GM21825 (cell line): ENCODE data around the gene CACNG4.

ENCODE experiments used
- ATAC-seq: cut with Tn5 transposase; IDR thresholded peaks from one replicate; pipeline ENCODE4 v1.9.1; 2021; ENCODE audit warnings: mild to moderate bottlenecking, moderate library complexity; ENCODE audit not compliant: unreplicated experiment

Gene CACNG4

DNA sequence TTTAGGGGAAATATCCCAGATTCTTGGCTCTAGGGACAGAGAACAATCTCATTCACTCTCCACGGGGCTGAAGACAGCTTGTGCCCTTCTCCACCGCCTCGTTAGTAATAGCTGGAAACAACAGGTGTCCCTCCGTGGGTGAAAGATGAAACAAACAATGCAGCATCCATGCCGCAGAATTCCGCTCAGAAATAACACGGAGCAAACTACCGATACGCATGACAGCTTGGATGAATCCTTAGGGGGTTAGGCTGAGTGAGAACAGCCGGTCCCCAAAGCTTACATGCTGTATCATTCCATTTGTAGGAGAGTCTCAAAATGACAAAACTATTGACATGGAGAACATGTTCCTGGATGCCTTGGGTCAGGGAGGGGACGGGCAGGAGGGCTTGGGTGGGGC is 50.5 kb downstream of the CACNG4 start:
- no peak for ATAC-seq

DNA sequence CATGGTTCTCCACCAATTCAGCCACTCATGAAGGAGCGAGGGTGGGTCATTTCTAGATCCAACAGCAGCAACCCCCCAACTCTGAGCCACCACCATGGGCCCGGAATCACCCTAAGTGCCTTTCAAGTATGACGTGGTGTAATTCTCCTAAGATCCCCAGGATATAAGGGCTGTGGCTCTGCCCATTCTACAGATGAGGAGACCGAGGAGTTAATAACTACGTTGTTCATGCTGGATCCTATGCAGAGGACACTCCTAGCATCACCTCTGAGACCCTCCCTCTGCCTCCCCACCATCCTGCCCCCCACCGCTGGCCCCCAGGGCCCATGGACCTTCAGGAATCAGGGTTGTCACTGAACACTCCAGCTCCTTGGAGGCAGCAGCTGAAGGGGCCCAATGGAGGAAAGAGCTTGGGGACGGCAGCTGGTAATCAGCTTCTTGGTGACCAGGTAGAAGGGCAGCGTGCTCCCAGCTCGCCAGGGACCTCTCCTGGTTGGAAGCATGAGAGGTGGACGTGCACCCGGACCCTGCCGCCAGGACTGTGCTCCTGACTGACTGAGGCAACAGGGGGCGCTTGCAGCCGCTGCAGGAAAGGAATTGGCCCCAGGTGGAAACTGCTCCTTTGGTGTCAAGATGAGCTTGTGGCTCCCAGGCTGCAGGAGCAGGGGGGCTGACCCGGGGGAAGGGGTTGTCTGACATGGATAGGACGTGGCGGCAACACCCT is 51.7 kb downstream of the CACNG4 start:
- ATAC-seq, result no peak

DNA sequence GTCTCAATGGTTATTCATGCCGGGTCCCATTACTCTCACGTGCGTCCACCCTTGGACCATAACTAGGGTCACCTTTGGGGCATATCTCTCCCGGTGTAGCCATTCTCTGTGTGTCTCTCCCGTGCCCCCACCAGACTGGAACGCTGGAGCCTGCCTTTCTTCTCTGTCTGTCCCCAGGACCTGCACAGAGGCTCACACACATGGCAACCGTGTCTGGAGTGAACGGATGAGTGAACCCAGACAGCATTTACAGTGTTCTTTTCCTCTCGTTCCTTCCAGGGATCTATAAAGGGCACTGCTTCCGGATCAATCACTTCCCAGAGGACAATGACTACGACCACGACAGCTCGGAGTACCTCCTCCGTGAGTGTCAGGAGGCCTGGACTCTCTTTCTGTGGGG is 53.4 kb downstream of the CACNG4 start:
- no peak for ATAC-seq

DNA sequence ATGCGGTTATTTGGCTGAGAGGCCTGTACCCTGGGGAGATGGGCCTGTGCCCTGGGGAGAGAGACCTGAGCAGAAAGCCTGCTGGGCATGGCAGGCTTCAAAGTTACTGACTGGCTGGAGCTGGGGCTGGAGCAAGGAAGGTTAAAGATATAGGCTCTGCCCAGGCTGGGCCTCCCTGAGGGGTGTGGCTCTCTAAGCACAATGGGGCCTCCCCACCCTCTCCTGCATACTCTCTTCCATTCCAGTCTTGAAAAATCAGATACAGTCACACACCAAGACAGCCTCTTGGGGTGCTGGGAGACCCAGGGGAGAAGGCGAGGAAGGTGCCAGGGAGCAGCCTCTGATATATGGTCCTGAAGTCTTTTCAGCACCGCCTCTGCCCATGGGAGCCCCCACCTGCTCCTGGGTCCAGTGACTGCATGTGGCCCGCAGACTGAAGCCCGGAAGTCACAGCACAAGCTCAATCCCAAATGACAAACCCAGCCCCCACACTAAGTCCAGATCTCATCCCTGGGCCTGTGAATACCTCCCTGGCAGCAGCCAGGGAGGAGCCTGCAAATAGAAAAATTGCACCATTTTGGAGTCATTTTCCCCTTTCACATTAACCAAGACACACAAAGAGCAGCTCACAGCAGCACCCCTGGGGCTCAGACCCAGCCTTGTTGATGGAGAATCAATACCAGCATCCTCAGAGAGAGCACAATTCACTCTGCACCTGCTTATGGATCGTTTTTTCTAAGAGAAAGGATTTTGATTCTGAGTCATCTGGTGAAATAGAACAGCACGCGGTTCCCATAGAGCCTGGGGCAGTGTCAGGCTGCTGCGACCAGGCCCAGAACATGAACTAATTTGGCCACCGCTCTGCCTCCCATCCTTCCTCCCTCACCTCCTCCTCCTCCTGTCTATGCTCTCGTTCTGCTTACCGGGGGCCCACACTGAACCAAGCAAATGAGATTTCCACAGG is 54.2 kb downstream of the CACNG4 start:
- ATAC-seq, result no peak

DNA sequence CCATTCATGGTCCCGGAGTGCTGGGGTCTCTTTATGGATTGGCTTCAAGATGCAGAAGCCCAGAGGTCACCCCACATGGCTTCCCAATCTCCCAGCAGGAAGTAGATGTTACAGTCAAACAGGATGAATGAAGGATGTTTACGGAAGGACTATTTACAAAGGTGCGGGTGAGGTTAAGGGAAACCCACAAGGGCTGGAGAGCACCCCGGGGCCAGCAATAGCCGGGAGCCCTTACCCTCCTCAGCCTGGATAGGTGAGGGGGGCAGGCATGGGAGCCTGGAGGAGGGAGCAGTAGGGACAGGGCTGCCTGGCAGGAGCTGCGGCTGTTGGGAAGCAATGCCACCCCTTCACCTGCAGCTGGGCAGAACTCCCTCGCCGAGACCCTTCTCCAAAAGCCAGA is 55.3 kb downstream of the CACNG4 start:
- ATAC-seq, result no peak

DNA sequence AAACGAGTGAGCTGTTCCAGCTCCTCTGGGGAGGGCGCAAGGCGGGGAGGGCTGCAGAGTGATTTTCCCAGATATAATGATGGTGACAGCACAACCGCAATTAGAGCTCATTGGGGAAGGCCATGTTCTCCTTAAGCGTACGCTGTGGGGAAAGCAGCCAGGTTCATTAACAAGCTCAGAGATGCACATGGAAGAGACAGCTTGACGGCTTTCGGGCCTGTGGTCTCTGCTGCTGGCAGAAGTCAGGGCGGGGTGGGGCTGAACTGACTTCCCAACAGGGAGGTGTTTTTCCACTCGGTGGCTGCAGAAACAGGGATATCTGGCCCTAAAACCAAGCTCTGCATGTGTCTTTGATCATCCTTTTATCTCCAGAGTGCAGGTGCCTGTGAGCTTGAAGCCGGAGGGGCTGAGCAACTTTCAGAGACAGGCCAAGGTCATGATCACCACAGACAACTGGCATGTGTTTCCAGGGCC is 55.8 kb downstream of the CACNG4 start:
- ATAC-seq, result no peak

DNA sequence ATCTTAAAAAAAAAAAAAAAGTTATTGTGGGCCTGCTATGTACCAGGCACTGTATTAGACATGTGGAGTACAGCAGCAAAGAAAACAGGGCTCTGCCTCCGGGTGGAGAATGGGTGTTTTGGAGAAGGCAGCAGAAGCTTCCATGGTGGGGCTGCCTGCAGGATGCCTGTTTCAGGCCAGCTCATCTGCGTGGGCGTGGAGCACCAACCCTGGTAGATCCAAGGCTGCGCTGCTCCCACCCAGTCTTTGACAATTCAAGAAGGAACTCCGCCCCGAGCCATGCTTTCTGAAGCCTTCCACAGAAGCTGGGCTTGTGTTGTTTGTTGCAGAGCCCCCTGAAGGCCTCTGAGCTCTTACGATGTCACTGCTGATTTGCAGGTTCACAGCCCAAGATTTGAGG is 56.7 kb downstream of the CACNG4 start:
- no peak for ATAC-seq

DNA sequence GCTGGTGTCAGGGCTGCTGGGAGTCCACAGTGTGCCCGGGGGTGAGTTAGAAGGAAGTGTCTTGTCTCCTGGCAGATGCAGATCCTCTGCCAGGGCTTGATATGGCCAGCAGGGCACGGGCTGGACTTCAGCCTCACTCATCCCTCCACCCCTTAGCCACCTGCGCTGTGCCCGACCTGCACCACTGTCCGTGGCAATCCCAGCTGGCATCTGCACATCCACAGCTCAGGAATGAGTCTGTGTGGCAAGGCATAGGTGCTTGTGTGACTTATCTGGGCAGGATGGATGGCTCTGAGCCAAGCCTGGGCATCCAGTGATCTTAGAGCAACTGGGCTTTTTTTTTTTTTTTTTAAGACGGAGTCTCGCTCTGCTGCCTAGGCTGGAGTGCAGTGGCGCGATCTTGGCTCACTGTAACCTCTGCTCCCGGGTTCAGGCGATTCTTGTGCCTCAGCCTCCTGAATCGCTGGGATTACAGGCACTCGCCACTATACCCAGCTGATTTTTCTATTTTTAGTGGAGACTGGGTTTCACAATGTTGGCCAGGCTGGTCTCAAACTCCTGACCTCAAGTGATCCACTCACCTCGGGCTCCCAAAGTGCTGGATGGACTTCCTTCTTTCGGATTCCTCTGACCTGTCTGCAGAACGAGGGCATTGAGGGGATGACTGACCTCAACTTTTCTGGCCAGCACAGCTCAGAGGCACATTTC is 57.4 kb downstream of the CACNG4 start:
- no peak for ATAC-seq

DNA sequence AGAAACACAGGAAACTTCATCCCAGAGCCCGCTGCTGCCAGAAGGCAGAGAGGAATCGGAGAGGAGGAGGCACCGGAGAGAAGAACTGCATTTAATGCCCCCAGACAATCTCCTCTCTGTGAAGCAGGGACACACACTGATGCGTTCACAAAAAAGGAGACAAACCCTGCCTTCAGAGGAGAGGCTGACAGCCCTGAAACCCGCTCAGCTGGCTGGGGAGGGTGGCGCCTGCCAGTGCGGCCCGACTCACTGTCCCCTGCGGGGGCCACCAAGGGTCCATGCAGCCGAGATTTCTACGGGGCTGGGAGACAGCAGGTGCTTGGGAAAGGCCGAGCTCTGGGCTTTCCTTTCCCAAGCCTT is 57.9 kb downstream of the CACNG4 start:
- no peak for ATAC-seq

DNA sequence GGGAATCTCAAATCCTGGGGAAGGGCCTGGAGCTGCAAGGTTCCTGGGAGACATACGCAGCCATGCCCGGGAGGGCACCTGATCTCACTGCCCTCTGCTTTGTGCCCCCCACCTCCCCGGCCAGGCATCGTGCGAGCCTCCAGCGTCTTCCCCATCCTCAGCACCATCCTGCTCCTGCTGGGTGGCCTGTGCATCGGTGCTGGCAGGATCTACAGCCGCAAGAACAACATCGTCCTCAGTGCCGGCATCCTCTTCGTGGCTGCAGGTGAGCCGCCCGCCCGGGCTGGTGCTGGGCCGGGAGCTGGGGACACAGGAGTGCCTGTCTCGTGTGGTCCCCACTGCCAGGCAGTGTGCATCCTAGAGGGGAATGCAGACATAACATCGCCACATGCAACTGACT is 60.2 kb downstream of the CACNG4 start:
- ATAC-seq, result no peak

DNA sequence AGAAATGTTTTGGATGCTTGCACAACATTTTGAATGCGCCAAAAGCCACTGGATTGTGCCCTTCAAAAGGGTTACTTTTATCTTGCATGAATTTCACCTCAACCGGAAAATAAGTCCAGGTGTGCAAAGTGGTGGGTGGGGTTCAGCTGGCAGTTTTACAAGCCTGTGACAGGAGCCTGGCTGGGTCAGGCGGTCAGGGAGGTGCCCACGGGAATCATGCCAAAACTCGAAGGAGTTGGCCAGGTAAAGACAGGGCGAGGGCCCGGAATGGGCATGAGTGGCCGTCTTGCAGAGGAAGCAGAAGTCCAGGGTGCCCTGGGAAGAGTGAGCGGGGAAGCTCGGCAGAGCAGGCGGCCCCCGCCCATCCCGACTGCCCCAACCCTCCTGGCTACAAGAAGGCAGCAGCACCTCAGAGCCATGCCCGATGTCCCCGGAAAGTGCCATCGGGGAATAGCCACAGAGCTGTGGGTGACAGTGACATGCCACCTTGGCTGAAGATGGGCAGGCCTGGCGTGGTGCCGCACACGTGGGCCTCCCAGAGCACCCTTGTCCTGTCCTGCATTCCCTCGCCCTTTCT is 60.8 kb downstream of the CACNG4 start:
- ATAC-seq, result no peak

DNA sequence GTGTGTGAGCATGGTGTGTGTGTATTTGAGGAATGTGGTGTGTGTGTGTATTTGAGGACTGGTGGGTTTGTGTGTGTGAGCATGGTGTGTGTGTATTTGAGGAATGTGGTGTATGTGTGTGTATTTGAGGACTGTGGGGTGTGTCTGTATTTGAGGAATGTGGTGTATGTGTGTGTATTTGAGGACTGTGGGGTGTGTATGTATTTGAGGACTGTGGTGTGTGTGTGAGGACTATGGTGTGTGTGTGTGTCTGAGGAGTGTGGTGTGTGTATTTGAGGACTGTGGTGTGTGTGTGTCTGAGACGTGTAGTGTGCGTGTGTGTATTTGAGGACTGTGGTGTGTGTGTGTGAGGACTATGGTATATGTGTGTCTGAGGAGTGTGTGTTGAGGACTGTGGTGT is 61.8 kb downstream of the CACNG4 start:
- ATAC-seq, result no peak

DNA sequence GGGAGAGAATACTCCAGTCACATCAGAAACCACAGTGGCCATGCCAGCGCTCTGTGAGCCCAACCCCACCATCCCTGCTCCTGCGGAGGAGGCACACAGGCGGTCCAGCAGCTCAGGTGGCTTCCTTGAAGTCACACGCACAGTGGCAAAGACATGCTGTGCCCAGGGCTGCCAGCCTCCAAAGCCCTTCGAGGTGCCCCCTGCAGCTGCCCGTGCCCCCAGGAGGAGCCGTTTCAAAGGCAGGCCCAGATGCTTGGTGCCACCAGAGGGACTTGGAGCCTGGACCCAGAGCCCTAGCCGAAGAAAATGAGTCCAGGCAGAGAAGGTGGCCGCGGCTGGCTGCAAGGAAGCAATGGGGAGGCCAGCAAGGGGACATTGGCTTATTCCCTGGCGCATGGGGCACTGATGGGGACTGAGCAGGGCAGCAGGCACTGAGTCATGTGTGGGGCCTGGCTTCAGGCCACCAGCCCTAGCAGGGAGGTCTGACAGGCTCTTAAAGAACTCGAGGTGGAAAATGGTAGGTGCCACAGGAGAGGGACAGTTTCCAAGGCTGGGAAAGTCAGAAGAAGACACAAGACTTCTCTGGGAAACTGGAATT is 62.6 kb downstream of the CACNG4 start:
- no peak for ATAC-seq

DNA sequence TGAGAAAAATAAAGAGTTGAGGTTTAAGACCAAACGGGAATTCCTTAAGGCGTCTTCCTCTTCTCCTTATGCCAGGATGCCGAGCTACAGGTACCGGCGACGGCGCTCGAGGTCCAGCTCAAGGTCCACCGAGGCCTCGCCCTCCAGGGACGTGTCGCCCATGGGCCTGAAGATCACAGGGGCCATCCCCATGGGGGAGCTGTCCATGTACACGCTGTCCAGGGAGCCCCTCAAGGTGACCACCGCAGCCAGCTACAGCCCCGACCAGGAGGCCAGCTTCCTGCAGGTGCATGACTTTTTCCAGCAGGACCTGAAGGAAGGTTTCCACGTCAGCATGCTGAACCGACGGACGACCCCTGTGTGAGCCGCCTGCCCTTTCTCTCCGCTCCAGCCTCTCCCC is 66.1 kb downstream of the CACNG4 start:
- ATAC-seq, result no peak

DNA sequence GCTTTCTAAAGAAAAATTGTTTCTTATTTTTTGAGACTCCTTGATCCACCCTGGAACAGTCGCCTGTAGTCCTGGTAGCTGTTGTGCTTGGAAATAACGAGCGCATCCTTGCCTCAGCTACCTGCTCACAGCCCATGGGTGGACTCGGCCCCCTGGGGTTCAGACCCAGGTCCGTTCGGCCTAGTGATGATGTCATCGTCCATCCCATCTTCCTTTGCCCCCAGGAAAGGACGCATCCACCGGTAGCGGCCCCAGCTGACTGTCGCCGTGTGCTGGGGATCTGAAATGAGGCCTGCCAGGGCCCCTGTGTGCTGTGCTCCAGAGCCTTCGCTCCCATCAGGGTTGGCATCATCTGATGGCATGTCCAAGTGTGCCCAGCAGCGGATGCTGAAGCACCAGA is 67.9 kb downstream of the CACNG4 start:
- no peak for ATAC-seq

DNA sequence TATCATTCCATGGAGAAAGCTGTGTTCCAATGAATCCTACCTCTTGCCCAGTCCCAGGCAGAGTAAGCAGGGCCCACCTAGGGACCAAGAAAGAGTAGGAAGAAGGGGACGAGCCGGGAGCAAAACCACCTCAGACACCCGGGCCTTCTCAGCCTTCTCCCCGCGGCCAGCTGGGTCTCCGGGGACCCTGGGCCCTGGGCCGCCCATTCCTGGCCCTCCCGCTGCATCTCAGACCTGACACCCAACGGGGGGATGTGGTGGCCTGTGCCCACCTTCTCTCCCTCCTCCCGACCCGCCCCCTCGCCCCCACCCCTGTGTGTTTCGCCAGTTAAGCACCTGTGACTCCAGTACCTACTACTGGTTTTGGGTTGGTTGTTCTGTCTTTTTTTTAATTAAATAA is 68.5 kb downstream of the CACNG4 start:
- ATAC-seq, result no peak

DNA sequence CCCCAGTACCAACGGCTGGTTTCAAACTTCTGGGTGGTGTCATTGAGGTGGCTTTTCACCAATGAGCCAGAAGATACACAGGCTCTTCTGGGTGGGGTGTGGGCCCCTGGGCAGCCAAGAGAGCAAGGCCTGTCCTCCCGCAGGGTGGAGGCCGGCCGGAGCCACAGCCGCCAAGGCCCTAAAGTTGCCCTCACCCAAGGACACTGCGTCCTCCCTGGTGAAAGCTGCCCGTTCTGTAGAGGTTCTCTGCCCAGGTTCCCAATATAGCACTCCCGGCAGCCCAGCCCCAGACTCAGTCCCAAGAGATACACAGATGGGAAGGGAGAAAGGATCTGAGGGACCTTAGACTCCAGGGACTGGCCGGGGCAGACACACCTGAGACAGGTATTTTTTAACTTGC is 69.1 kb downstream of the CACNG4 start:
- ATAC-seq, result no peak

DNA sequence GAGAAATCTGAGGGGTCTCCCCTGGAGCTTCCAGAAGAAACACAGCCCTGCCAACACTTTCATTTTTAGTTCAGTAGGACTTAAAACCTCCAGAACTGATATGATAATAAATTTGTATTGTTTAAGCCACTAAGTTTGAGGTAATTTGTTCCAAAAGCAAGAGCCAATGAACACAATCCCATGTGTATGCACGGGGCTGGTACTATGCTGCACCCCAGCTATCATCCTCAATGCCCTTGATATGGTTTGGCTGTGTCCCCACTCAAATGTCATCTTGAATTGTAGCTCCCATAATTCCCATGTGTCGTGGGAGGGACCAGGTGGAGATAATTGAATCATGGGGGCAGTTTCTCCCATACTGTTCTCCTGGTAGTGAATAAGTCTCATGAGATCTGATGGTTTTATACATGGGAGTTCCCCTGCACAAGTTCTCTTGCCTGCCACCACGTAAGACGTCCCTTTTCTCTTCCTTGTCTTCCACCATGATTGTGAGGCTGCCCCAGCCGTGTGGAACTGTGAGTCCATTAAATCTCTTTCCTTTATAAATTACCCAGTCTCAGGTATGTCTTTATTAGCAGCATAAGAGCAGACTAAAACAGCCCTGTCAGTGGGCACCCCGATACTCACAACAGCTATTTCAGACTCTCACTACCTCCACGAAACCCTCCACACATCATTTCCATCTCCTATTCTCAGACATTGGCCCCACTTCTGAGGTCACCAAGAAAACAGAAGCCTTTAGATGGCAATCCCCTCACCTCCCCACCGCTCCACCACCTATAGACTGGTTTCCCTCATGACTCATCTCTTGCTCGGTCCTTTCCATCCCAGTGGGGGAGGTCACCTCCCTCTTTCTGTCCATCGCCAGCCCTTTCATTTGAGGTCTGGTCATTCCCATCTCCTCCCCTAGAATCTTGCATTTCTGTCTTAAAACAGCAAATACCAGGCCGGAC is 70.9 kb downstream of the CACNG4 start:
- peak; percentile 58 for ATAC-seq

DNA sequence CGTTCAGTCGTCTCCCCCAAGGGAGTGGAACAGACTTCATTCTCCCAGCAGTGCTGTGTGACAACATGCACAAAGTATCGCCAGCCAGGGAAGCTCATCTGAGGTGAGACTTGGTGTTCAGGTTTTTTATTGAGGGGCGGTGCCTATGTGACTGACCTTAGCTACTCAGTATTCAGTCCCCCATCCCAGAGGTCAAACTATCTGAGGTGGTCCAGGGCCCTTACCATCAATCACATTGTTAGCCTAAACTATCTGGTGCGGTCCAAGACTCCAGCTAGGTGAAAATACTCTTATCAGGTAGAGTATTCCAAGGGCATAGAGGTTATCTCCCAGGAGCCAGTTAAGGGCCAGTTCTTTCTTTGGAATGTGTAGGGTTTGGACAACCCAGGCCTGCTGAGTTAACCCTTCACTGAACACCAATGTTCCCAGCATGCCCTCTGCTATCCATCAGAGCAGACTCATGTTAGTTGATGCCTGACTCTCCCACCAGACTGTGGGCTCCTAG is 74.4 kb downstream of the CACNG4 start:
- no peak for ATAC-seq
